Measurements from ENCODE around the gene SBF2.

The SBF2 gene

GRCh38 chr11:9847636-9848035, 446.4 kb downstream of the SBF2 start:
- Histone ChIP-seq H2BK15ac (ENCODE audit: low read depth, poor library complexity, severe bottlenecking) (no peak overlapping the region), H3K18ac (ENCODE audit: low read depth in 1 of 2, low read length in 2 of 2) (no peak overlapping the region), H3K9ac (ENCODE audit: low read length) (peak overlapping the region; percentile 11), H2BK120ac (ENCODE audit: low read depth, low read length) (no peak overlapping the region), H3K9me3 (ENCODE audit: control insufficient read depth, low read length) (no peaks in the 10 kb centered on the region), H3K4me1 (ENCODE audit: control insufficient read depth, insufficient read depth, low read depth, low read length) (peaks cover 3% of the 10 kb centered on the region), H3K27ac (ENCODE audit: low read length, poor library complexity, severe bottlenecking) (no peak overlapping the region), H3K4me2 (ENCODE audit: low read length, poor library complexity, severe bottlenecking) (no peak overlapping the region), H3K23ac (ENCODE audit: low read length in 2 of 2) (no peak overlapping the region), H2AFZ (ENCODE audit: low read depth, low read length) (no peak overlapping the region), H3K27me3 (ENCODE audit: control insufficient read depth in 1 of 2, insufficient read depth in 1 of 2, low read length in 2 of 2) (no peaks in the 10 kb centered on the region), H3K4me3 (ENCODE audit: insufficient read depth in 1 of 2, low read depth in 1 of 2, low read length in 2 of 2) (no peak overlapping the region), H3K14ac (ENCODE audit: low read length in 2 of 2) (no peak overlapping the region), H3K36me3 (ENCODE audit: control insufficient read depth in 1 of 2, insufficient read depth in 2 of 2, low read depth in 1 of 2, low read length in 2 of 2) (peaks cover 3 to 69% of the 10 kb centered on the region in 2 experiments), H2BK12ac (ENCODE audit: low read length in 2 of 2) (no peak overlapping the region), H3K4ac (ENCODE audit: low read depth in 1 of 2, low read length in 2 of 2) (no peak overlapping the region), H4K8ac (ENCODE audit: low read length) (no peak overlapping the region), H3K79me1 (replicated peaks; ENCODE audit: low read length, poor library complexity, severe bottlenecking) (peaks cover 15% of the 10 kb centered on the region), H4K91ac (ENCODE audit: low read length) (no peak overlapping the region), H2AK5ac (ENCODE audit: low read length, severe bottlenecking) (no peak overlapping the region), H2BK5ac (ENCODE audit: low read depth, low read length, poor library complexity, severe bottlenecking) (no peak overlapping the region)
- 70% methylated on average over 2 of the region's 3 CpGs for WGBS
- DNase-seq = no peak

GRCh38 chr11:9842923-9843322, 451.1 kb downstream of the SBF2 start:
- Histone ChIP-seq H4K8ac (ENCODE audit: low read length) (no peak overlapping the region), H3K23ac (ENCODE audit: low read length in 2 of 2) (no peak overlapping the region), H3K27ac (ENCODE audit: low read length, poor library complexity, severe bottlenecking) (no peak overlapping the region), H3K9ac (ENCODE audit: low read length) (no peak overlapping the region), H3K27me3 (ENCODE audit: control insufficient read depth in 1 of 2, insufficient read depth in 1 of 2, low read length in 2 of 2) (no peaks in the 10 kb centered on the region), H3K79me1 (replicated peaks; ENCODE audit: low read length, poor library complexity, severe bottlenecking) (peaks cover 12% of the 10 kb centered on the region), H2BK5ac (ENCODE audit: low read depth, low read length, poor library complexity, severe bottlenecking) (no peak overlapping the region), H3K14ac (ENCODE audit: low read length in 2 of 2) (no peak overlapping the region), H3K9me3 (ENCODE audit: control insufficient read depth, low read length) (no peaks in the 10 kb centered on the region), H3K4ac (ENCODE audit: low read depth in 1 of 2, low read length in 2 of 2) (no peak overlapping the region), H2BK15ac (ENCODE audit: low read depth, poor library complexity, severe bottlenecking) (no peak overlapping the region), H3K4me1 (ENCODE audit: control insufficient read depth, insufficient read depth, low read depth, low read length) (peaks cover 3% of the 10 kb centered on the region), H3K18ac (ENCODE audit: low read depth in 1 of 2, low read length in 2 of 2) (no peak overlapping the region), H3K36me3 (ENCODE audit: control insufficient read depth in 1 of 2, insufficient read depth in 2 of 2, low read depth in 1 of 2, low read length in 2 of 2) (peaks cover 3 to 60% of the 10 kb centered on the region in 2 experiments), H2AK5ac (ENCODE audit: low read length, severe bottlenecking) (peak overlapping the region; percentile 12), H2BK12ac (ENCODE audit: low read length in 2 of 2) (peak overlapping the region in 1 of 2 experiments; percentile 31), H2AFZ (ENCODE audit: low read depth, low read length) (no peak overlapping the region), H3K4me2 (ENCODE audit: low read length, poor library complexity, severe bottlenecking) (no peak overlapping the region), H2BK120ac (ENCODE audit: low read depth, low read length) (no peak overlapping the region), H3K4me3 (ENCODE audit: insufficient read depth in 1 of 2, low read depth in 1 of 2, low read length in 2 of 2) (no peak overlapping the region), H4K91ac (ENCODE audit: low read length) (no peak overlapping the region)
- 92% methylated on average over 2 of the region's 2 CpGs for WGBS
- no peak for DNase-seq

GRCh38 chr11:9840460-9841004, 453.5 kb downstream of the SBF2 start:
- no CpG with 5 or more reads among the region's 1 CpG for WGBS
- Histone ChIP-seq H2BK5ac (ENCODE audit: low read depth, low read length, poor library complexity, severe bottlenecking) (no peak overlapping the region), H2BK120ac (ENCODE audit: low read depth, low read length) (no peak overlapping the region), H3K27me3 (ENCODE audit: control insufficient read depth in 1 of 2, insufficient read depth in 1 of 2, low read length in 2 of 2) (no peaks in the 10 kb centered on the region), H4K91ac (ENCODE audit: low read length) (no peak overlapping the region), H3K23ac (ENCODE audit: low read length in 2 of 2) (no peak overlapping the region), H3K79me1 (replicated peaks; ENCODE audit: low read length, poor library complexity, severe bottlenecking) (peaks cover 8% of the 10 kb centered on the region), H3K27ac (ENCODE audit: low read length, poor library complexity, severe bottlenecking) (no peak overlapping the region), H2AK5ac (ENCODE audit: low read length, severe bottlenecking) (no peak overlapping the region), H4K8ac (ENCODE audit: low read length) (no peak overlapping the region), H3K4me2 (ENCODE audit: low read length, poor library complexity, severe bottlenecking) (no peak overlapping the region), H2AFZ (ENCODE audit: low read depth, low read length) (no peak overlapping the region), H3K36me3 (ENCODE audit: control insufficient read depth in 1 of 2, insufficient read depth in 2 of 2, low read depth in 1 of 2, low read length in 2 of 2) (peaks cover 3 to 44% of the 10 kb centered on the region in 2 experiments), H3K4me3 (ENCODE audit: insufficient read depth in 1 of 2, low read depth in 1 of 2, low read length in 2 of 2) (no peak overlapping the region), H3K4ac (ENCODE audit: low read depth in 1 of 2, low read length in 2 of 2) (no peak overlapping the region), H3K14ac (ENCODE audit: low read length in 2 of 2) (no peak overlapping the region), H3K9ac (ENCODE audit: low read length) (peak overlapping the region; percentile 44), H3K4me1 (ENCODE audit: control insufficient read depth, insufficient read depth, low read depth, low read length) (peaks cover 3% of the 10 kb centered on the region), H2BK12ac (ENCODE audit: low read length in 2 of 2) (no peak overlapping the region), H3K18ac (ENCODE audit: low read depth in 1 of 2, low read length in 2 of 2) (no peak overlapping the region), H3K9me3 (ENCODE audit: control insufficient read depth, low read length) (no peaks in the 10 kb centered on the region), H2BK15ac (ENCODE audit: low read depth, poor library complexity, severe bottlenecking) (no peak overlapping the region)
- DNase-seq = no peak

- H3K14ac ChIP-seq (ENCODE audit: low read length in 2 of 2) = no peak overlapping the region
- H2BK15ac ChIP-seq (ENCODE audit: low read depth, poor library complexity, severe bottlenecking) = no peak overlapping the region
- no peak overlapping the region for H4K8ac ChIP-seq (ENCODE audit: low read length)
- H3K36me3 ChIP-seq (ENCODE audit: control insufficient read depth in 1 of 2, insufficient read depth in 2 of 2, low read depth in 1 of 2, low read length in 2 of 2) = peaks cover 3 to 41% of the 10 kb centered on the region in 2 experiments
- H3K9ac ChIP-seq (ENCODE audit: low read length) = no peak overlapping the region
- no peak overlapping the region for H2BK120ac ChIP-seq (ENCODE audit: low read depth, low read length)
- no peaks in the 10 kb centered on the region for H3K9me3 ChIP-seq (ENCODE audit: control insufficient read depth, low read length)
- H3K4me3 ChIP-seq (ENCODE audit: insufficient read depth in 1 of 2, low read depth in 1 of 2, low read length in 2 of 2) = no peak overlapping the region
- H2BK5ac ChIP-seq (ENCODE audit: low read depth, low read length, poor library complexity, severe bottlenecking) = peak overlapping the region; percentile 70
- no peak overlapping the region for H4K91ac ChIP-seq (ENCODE audit: low read length)
- no peak overlapping the region for H3K4ac ChIP-seq (ENCODE audit: low read depth in 1 of 2, low read length in 2 of 2)
- H3K4me1 ChIP-seq (ENCODE audit: control insufficient read depth, insufficient read depth, low read depth, low read length) = peaks cover 3% of the 10 kb centered on the region
- peak overlapping the region; percentile 91 for H3K27ac ChIP-seq (ENCODE audit: low read length, poor library complexity, severe bottlenecking)
- peak overlapping the region; percentile 92 for H2AK5ac ChIP-seq (ENCODE audit: low read length, severe bottlenecking)
- no peak overlapping the region for H3K18ac ChIP-seq (ENCODE audit: low read depth in 1 of 2, low read length in 2 of 2)
- peak overlapping the region; percentile 33 for H3K4me2 ChIP-seq (ENCODE audit: low read length, poor library complexity, severe bottlenecking)
- H3K79me1 ChIP-seq (replicated peaks; ENCODE audit: low read length, poor library complexity, severe bottlenecking) = peaks cover 9% of the 10 kb centered on the region
- no peaks in the 10 kb centered on the region for H3K27me3 ChIP-seq (ENCODE audit: control insufficient read depth in 1 of 2, insufficient read depth in 1 of 2, low read length in 2 of 2)
- 95% methylated on average over 3 of the region's 4 CpGs for WGBS
- no peak overlapping the region for H3K23ac ChIP-seq (ENCODE audit: low read length in 2 of 2)
- DNase-seq = no peak
- H2BK12ac ChIP-seq (ENCODE audit: low read length in 2 of 2) = no peak overlapping the region
- no peak overlapping the region for H2AFZ ChIP-seq (ENCODE audit: low read depth, low read length)
Measured at GRCh38 chr11:9839550-9839949, 454.5 kb downstream of the SBF2 start.

Measured in mesenchymal stem cell (in vitro differentiated cells and primary cell).